ENCODE measurements around the gene RNF144B. TPM values are rescaled to one million over a fixed set of nuclear protein-coding genes. Genes with fewer than 3 reads are reported as not detected.
"Not testable (repeated sequence)": the region's sequence is repeated elsewhere in the genome, so short reads cannot be mapped to it uniquely, and the experiment has no call there.

The RNF144B gene
- total and polyA plus RNA-seq, 8 donors, result 1.7 to 81.7 (median 5.1) TPM

GRCh38 chr6:18352842-18353241 lies 34.3 kb upstream of the RNF144B start:
- intact Hi-C loops (cut with DNase I; ENCODE audit: low total_unique reads), result no loop called here
- H3K4me1 ChIP-seq, result no peaks in the 10 kb centered on the region
- no peak overlapping the region for H3K27ac ChIP-seq
- WGBS, 5 donors, result 68 to 86% (median 82%) methylated on average over 2 of the region's 2 CpGs
- no peaks in the 10 kb centered on the region for H3K27me3 ChIP-seq
- TF ChIP-seq POLR2AphosphoS5 (IDR thresholded peaks at IDR 0.05) (no peak), EP300 (IDR thresholded peaks at IDR 0.05) (no peak), CTCF (IDR thresholded peaks at IDR 0.05) (no peak), POLR2A (IDR thresholded peaks at IDR 0.05) (no peak)
- no peaks in the 10 kb centered on the region for H3K9me3 ChIP-seq
- no peak for DNase-seq
- H3K36me3 ChIP-seq, result no peaks in the 10 kb centered on the region
- no peak overlapping the region for H3K4me3 ChIP-seq

- Histone ChIP-seq H3K9me3 (no peaks in the 10 kb centered on the region), H3K4me1 (no peaks in the 10 kb centered on the region), H3K4me3 (no peak overlapping the region), H3K27ac (no peak overlapping the region), H3K36me3 (no peaks in the 10 kb centered on the region), H3K27me3 (no peaks in the 10 kb centered on the region)
- intact Hi-C loops (cut with DNase I; ENCODE audit: low total_unique reads), result no loop called here
- DNase-seq, result no peak
- TF ChIP-seq CTCF (IDR thresholded peaks at IDR 0.05), result no peak
- no peak for TF ChIP-seq POLR2A (IDR thresholded peaks at IDR 0.05)
- TF ChIP-seq EP300 (IDR thresholded peaks at IDR 0.05), result no peak
- TF ChIP-seq POLR2AphosphoS5 (IDR thresholded peaks at IDR 0.05), result no peak
- 63 to 96% (median 74%) methylated on average over 2 of the region's 2 CpGs for WGBS, 5 donors
Measured at GRCh38 chr6:18353251-18353650, 33.9 kb upstream of the RNF144B start.

GRCh38 chr6:18357546-18357945 lies 29.6 kb upstream of the RNF144B start:
- H3K36me3 ChIP-seq; H3K9me3 ChIP-seq; H3K4me3 ChIP-seq; DNase-seq; H3K27me3 ChIP-seq; H3K27ac ChIP-seq; intact Hi-C loops (cut with DNase I; ENCODE audit: low total_unique reads): not testable (repeated sequence)
- H3K4me1 ChIP-seq, result peaks cover 4 to 18% (median 10%) of the 10 kb centered on the region in 4 donors
- 44 to 94% (median 73%) methylated on average over 1 to 4 of the region's 4 CpGs for WGBS, 5 donors

- Histone ChIP-seq H3K4me1 (peaks cover 4 to 19% (median 12%) of the 10 kb centered on the region in 4 donors), H3K27ac (peak overlapping the region in 1 of 5 donors; percentile 42), H3K9me3 (no peaks in the 10 kb centered on the region), H3K36me3 (no peaks in the 10 kb centered on the region), H3K4me3 (no peak overlapping the region), H3K27me3 (no peaks in the 10 kb centered on the region)
- no peak for TF ChIP-seq POLR2AphosphoS5 (IDR thresholded peaks at IDR 0.05)
- no peak for TF ChIP-seq CTCF (IDR thresholded peaks at IDR 0.05)
- no peak for TF ChIP-seq POLR2A (IDR thresholded peaks at IDR 0.05)
- 63 to 80% (median 76%) methylated on average over 1 of the region's 1 CpG for WGBS, 5 donors
- no peak for DNase-seq
- intact Hi-C loops (cut with DNase I; ENCODE audit: low total_unique reads), result no loop called here
Measured at GRCh38 chr6:18359237-18359885, 27.8 kb upstream of the RNF144B start.

GRCh38 chr6:18360188-18360587 lies 27.0 kb upstream of the RNF144B start:
- Histone ChIP-seq H3K4me3 (no peak overlapping the region), H3K36me3 (no peaks in the 10 kb centered on the region), H3K27me3 (no peaks in the 10 kb centered on the region), H3K4me1 (peaks cover 4 to 19% (median 12%) of the 10 kb centered on the region in 4 donors), H3K27ac (peak overlapping the region in 1 of 5 donors; percentile 42), H3K9me3 (no peaks in the 10 kb centered on the region)
- TF ChIP-seq POLR2AphosphoS5 (IDR thresholded peaks at IDR 0.05) (no peak), EP300 (IDR thresholded peaks at IDR 0.05) (no peak), POLR2A (IDR thresholded peaks at IDR 0.05) (no peak), CTCF (IDR thresholded peaks at IDR 0.05) (no peak)
- intact Hi-C loops (cut with DNase I; ENCODE audit: low total_unique reads), result no loop called here
- DNase-seq, result no peak
- WGBS, 5 donors, result 69 to 87% (median 77%) methylated on average over 1 of the region's 1 CpG

Measured in stomach (tissue), 9 donors.